Activated CD8-positive, alpha-beta T cell treated with anti-CD3 and anti-CD28 coated beads for 36 hours (primary cell): ENCODE results near the gene HNMT. TPM values are rescaled to one million over a fixed set of nuclear protein-coding genes. Genes with fewer than 3 reads are reported as not detected.
A peak's percentile ranks its signal among the peaks of the same experiment; 100 is the strongest.

Experiments
- ATAC-seq: fragments of 200-7000 bp; cut with Tn5 transposase; one replicate; pipeline ENCODE4 v1.10.0; 2021; ENCODE audit warnings: mild to moderate bottlenecking, moderate library complexity
- CTCF ChIA-PET: fragments of 350-600 bp; sonication (Branson Sonifier 250); formaldehyde crosslinking; loops from one replicate; lab custom pipeline; 2021; ENCODE audit warnings: antibody characterized with exemption; lab: Charles Lee
- POLR2A ChIA-PET: fragments of 350-600 bp; sonication (Branson Sonifier 250); formaldehyde crosslinking; loops from one replicate; lab custom pipeline; 2021; ENCODE audit warnings: antibody characterized with exemption; lab: Charles Lee
- DNase-seq: peaks from one replicate; pipeline ENCODE4 v3.0.0-alpha.2; 2020
- H3K27ac Mint-ChIP-seq: one replicate; pipeline ENCODE4 v1.8.0; 2021; ENCODE audit warnings: mild to moderate bottlenecking, mixed read lengths
- H3K27me3 Mint-ChIP-seq: one replicate; pipeline ENCODE4 v1.8.0; 2021; ENCODE audit warnings: mixed read lengths
- H3K36me3 Mint-ChIP-seq: one replicate; pipeline ENCODE4 v1.8.0; 2021; ENCODE audit warnings: low read depth, mixed read lengths
- H3K4me1 Mint-ChIP-seq: one replicate; pipeline ENCODE4 v1.8.0; 2021; ENCODE audit warnings: low read depth, mixed read lengths
- H3K4me3 Mint-ChIP-seq: one replicate; pipeline ENCODE4 v1.8.0; 2021; ENCODE audit warnings: mild to moderate bottlenecking, moderate library complexity, mixed read lengths
- H3K9me3 Mint-ChIP-seq: one replicate; pipeline ENCODE4 v1.8.0; 2021; ENCODE audit warnings: mixed read lengths
- CTCF ChIP-seq: fragments of 200-600 bp; IDR thresholded peaks from one replicate; pipeline ENCODE4 v1.8.0; 2022; ENCODE audit warnings: antibody characterized with exemption, mild to moderate bottlenecking
- intact Hi-C: fragments of 100-400 bp; cut with micrococcal nuclease; formaldehyde crosslinking; loops from one replicate; pipeline ENCODE4 v1.10.0; 2022
- total RNA-seq, 2 experiments: library from RNA; stranded (reverse); gene quantifications; one replicate each; pipeline ENCODE4 v1.2.3, GENCODE V29; 2021

Gene HNMT
- total RNA-seq, 2 experiments from 2014 or later = not detected

- ChIA-PET CTCF (no interaction called here), POLR2A (no interaction called here)
- no peak for TF ChIP-seq CTCF
- DNase-seq (no peak), ATAC-seq (no peak)
- Mint-ChIP-seq H3K36me3 (no peaks in the 10 kb centered on the region), H3K4me3 (no peak overlapping the region), H3K27ac (no peak overlapping the region), H3K27me3 (no peaks in the 10 kb centered on the region), H3K4me1 (no peaks in the 10 kb centered on the region), H3K9me3 (no peaks in the 10 kb centered on the region)
- intact Hi-C loops = no loop called here
Measured at GRCh38 chr2:138026111-138027020, 62.1 kb downstream of the HNMT start.

GRCh38 chr2:138028538-138028937 lies 64.3 kb downstream of the HNMT start:
- H3K9me3 Mint-ChIP-seq = no peaks in the 10 kb centered on the region

GRCh38 chr2:138029276-138029675 lies 65.0 kb downstream of the HNMT start:
- no peaks in the 10 kb centered on the region for H3K27me3 Mint-ChIP-seq
- no peaks in the 10 kb centered on the region for H3K36me3 Mint-ChIP-seq
- POLR2A ChIA-PET = no interaction called here
- intact Hi-C loops = no loop called here
- CTCF ChIA-PET = no interaction called here
- no peak for ATAC-seq
- H3K9me3 Mint-ChIP-seq = no peaks in the 10 kb centered on the region
- no peaks in the 10 kb centered on the region for H3K4me1 Mint-ChIP-seq
- H3K27ac Mint-ChIP-seq = no peak overlapping the region
- H3K4me3 Mint-ChIP-seq = no peak overlapping the region
- no peak for DNase-seq
- TF ChIP-seq CTCF = no peak

More at GRCh38 chr2:138028538-138028937, 64.3 kb downstream of the HNMT start:
- POLR2A ChIA-PET = no interaction called here
- no peak for ATAC-seq
- Mint-ChIP-seq H3K27me3 (no peaks in the 10 kb centered on the region), H3K4me1 (no peaks in the 10 kb centered on the region), H3K27ac (no peak overlapping the region), H3K36me3 (no peaks in the 10 kb centered on the region), H3K4me3 (no peak overlapping the region)
- intact Hi-C loops = no loop called here
- CTCF ChIA-PET = no interaction called here
- peak; percentile 2 for DNase-seq
- TF ChIP-seq CTCF = no peak

- Mint-ChIP-seq H3K27me3 (no peaks in the 10 kb centered on the region), H3K4me3 (no peak overlapping the region), H3K27ac (no peak overlapping the region), H3K4me1 (no peaks in the 10 kb centered on the region), H3K36me3 (no peaks in the 10 kb centered on the region), H3K9me3 (no peaks in the 10 kb centered on the region)
- intact Hi-C loops = no loop called here
- ATAC-seq = no peak
- no peak for TF ChIP-seq CTCF
- ChIA-PET POLR2A (no interaction called here), CTCF (no interaction called here)
- DNase-seq = no peak
Measured at GRCh38 chr2:138030459-138030858, 66.2 kb downstream of the HNMT start.

GRCh38 chr2:138032334-138032733 lies 68.1 kb downstream of the HNMT start:
- ATAC-seq (no peak), DNase-seq (no peak)
- Mint-ChIP-seq H3K4me1 (no peaks in the 10 kb centered on the region), H3K4me3 (no peak overlapping the region), H3K36me3 (no peaks in the 10 kb centered on the region), H3K27ac (no peak overlapping the region), H3K27me3 (no peaks in the 10 kb centered on the region), H3K9me3 (no peaks in the 10 kb centered on the region)
- no peak for TF ChIP-seq CTCF
- intact Hi-C loops = no loop called here
- ChIA-PET POLR2A (interaction anchor here (0.6 kb wide), 1 partner anchor 9 kb away, joined by 3 read pairs; no protein-coding TSS in a partner anchor), CTCF (no interaction called here)
